ENCODE results near the gene MED17.

Gene MED17

DNA sequence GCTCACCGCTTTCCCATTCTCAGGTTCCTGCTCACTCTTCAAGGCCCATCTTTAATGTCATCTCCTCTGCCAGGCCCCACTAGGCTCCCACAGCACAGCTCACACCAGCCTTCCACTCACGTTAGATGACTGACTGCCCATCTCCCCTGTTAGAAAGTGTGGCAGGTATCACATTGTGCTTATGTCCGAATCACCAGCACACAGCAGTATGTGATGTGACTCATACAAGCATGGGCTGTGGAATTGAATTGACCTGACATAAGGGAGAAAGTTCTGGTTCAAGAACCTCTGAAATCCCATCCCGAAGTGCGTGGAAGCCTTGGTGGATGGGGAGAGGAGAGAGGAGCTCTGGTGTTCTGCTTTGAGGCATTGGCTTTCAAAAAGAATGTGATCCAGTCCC lies 59.8 kb downstream of the MED17 start:
- Histone ChIP-seq H3K27ac (no peak overlapping the region), H3K27me3 (ENCODE audit: insufficient read depth, low read depth, severe bottlenecking) (no peaks in the 10 kb centered on the region), H3K36me3 (no peaks in the 10 kb centered on the region), H3K9me3 (ENCODE audit: severe bottlenecking) (no peaks in the 10 kb centered on the region), H3K4me3 (ENCODE audit: low read depth, low read length) (no peak overlapping the region)
- DNase-seq: no peak
- TF ChIP-seq, protein P1, sequence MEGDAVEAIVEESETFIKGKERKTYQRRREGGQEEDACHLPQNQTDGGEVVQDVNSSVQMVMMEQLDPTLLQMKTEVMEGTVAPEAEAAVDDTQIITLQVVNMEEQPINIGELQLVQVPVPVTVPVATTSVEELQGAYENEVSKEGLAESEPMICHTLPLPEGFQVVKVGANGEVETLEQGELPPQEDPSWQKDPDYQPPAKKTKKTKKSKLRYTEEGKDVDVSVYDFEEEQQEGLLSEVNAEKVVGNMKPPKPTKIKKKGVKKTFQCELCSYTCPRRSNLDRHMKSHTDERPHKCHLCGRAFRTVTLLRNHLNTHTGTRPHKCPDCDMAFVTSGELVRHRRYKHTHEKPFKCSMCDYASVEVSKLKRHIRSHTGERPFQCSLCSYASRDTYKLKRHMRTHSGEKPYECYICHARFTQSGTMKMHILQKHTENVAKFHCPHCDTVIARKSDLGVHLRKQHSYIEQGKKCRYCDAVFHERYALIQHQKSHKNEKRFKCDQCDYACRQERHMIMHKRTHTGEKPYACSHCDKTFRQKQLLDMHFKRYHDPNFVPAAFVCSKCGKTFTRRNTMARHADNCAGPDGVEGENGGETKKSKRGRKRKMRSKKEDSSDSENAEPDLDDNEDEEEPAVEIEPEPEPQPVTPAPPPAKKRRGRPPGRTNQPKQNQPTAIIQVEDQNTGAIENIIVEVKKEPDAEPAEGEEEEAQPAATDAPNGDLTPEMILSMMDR (IDR thresholded peaks at IDR 0.05; ENCODE audit: low read depth, low read length): no peak

DNA sequence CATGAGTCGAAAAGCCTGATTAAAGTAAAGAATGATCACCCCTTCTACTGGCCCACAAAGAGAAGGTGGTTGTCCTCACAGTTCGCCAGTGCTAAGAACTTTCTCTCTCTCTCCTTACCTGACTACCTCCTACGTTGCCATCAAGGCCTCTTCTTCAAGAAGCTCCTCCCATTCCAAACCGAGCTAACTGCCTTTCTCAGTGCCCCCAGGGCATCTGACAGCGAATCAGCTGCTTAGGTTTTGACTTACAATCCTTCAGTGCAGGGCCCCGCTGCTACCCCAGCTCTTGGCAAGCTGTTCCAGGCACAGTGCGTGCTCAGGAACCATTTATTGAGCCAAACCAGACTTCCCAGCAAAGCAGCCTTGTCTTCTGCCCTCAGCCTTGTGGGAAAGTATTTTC lies 60.5 kb downstream of the MED17 start:
- no peak overlapping the region for H3K27ac ChIP-seq
- DNase-seq: no peak
- no peaks in the 10 kb centered on the region for H3K36me3 ChIP-seq
- no peak overlapping the region for H3K4me3 ChIP-seq (ENCODE audit: low read depth, low read length)
- TF ChIP-seq, protein P1 (IDR thresholded peaks at IDR 0.05; ENCODE audit: low read depth, low read length): no peak
- H3K9me3 ChIP-seq (ENCODE audit: severe bottlenecking): no peaks in the 10 kb centered on the region
- no peaks in the 10 kb centered on the region for H3K27me3 ChIP-seq (ENCODE audit: insufficient read depth, low read depth, severe bottlenecking)

DNA sequence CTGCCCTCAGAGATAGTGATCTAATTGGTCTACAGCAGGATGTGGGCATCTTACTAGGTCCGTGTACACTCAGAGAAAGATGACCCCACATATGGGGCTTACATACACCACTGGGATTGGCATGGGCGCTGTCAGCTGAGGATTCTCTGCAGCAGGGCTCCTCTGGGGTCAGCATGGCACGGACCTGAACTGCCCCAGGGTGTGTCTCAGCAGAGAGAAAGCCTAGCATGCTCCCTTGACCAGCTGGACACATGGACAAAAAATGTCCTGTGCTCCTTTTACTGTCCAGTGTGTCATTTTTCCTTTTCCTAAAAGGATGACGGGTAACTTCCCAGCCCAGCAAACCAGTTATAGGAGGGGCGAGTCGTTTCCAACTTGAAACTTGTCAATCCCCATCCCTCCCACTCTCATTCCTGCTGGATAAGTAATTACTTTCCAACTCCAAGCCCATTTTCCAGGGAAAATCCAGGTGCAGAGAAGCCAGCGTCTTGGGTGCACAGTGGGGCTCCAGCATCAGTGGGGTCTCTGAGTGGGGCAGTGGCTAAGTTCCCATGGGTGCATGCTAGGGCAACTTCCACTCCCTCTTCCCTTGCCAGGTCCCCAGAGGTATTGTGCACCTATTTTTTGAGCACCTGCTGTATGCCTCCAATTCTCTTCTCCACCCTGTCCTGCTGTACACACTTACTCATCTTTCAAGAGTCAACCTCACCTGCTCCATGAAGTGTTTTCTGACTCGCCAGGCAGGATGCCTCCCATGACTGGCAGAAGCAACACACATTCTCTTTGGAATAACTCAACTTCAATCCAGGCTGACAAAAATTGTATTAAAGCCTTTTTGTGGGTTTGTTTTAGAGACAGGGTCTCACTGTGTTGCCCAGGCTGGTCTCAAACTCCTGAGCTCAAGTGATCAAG lies 61.4 kb downstream of the MED17 start:
- TF ChIP-seq, protein P1 (IDR thresholded peaks at IDR 0.05; ENCODE audit: low read depth, low read length): no peak
- no peaks in the 10 kb centered on the region for H3K36me3 ChIP-seq
- no peak for DNase-seq
- H3K9me3 ChIP-seq (ENCODE audit: severe bottlenecking): no peaks in the 10 kb centered on the region
- no peak overlapping the region for H3K27ac ChIP-seq
- H3K27me3 ChIP-seq (ENCODE audit: insufficient read depth, low read depth, severe bottlenecking): no peaks in the 10 kb centered on the region
- no peak overlapping the region for H3K4me3 ChIP-seq (ENCODE audit: low read depth, low read length)

DNA sequence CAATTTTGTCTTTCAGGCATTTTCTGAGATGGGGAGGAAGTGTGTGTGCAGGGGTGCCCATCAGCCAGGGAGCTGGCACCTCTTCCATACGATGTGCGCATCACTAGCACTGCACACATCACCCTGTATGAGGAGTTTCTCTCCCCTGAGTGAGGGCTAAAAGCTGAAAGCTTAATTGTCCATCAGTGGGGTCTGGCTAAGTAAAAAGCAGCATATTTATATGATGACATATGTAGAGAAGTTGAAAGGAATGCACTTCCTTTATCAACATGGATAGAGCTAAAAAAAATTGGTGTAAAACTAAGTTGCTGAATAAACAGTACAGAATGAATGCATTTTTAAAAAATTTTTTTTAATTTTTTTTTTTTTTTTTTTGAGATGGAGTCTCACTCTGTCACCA lies 62.3 kb downstream of the MED17 start:
- Histone ChIP-seq H3K9me3 (ENCODE audit: severe bottlenecking) (no peaks in the 10 kb centered on the region), H3K27me3 (ENCODE audit: insufficient read depth, low read depth, severe bottlenecking) (no peaks in the 10 kb centered on the region), H3K27ac (no peak overlapping the region), H3K4me3 (ENCODE audit: low read depth, low read length) (no peak overlapping the region), H3K36me3 (no peaks in the 10 kb centered on the region)
- TF ChIP-seq, protein P1 (IDR thresholded peaks at IDR 0.05; ENCODE audit: low read depth, low read length): no peak
- no peak for DNase-seq

DNA sequence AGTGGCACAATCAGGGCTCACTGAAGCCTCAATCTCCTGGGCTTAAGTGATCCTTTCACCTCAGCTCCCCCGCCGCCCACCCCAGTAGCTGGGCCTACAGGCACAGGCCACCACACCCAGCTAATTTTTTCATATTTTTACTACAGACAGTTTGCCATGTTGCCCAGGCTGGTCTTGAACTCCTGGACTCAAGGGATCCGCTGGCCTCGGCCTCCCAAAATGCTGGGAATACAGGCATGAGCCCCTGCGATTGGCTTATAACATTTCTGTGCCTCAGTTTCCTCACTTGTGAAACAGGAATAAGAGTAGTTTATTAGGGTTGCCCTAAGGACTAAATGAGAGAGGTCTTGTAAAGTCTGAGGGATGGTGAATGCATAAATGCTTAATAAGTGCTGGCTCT lies 65.1 kb downstream of the MED17 start:
- H3K4me3 ChIP-seq (ENCODE audit: low read depth, low read length): no peak overlapping the region
- H3K9me3 ChIP-seq (ENCODE audit: severe bottlenecking): no peaks in the 10 kb centered on the region
- TF ChIP-seq, protein P1 (IDR thresholded peaks at IDR 0.05; ENCODE audit: low read depth, low read length): no peak
- no peaks in the 10 kb centered on the region for H3K36me3 ChIP-seq
- H3K27ac ChIP-seq: no peak overlapping the region
- DNase-seq: no peak
- no peaks in the 10 kb centered on the region for H3K27me3 ChIP-seq (ENCODE audit: insufficient read depth, low read depth, severe bottlenecking)

Data from WERI-Rb-1 (cell line).